Sigmoid colon (tissue), 7 donors: Measurements from ENCODE around the gene DCX. TPM values are rescaled to one million over a fixed set of nuclear protein-coding genes. Genes with fewer than 3 reads are reported as not detected.
A peak's percentile ranks its signal among the peaks of the same experiment; 100 is the strongest.

ENCODE experiments used
- DNase-seq: peaks from one replicate; pipeline ENCODE4 v3.0.0-alpha.2; 2019
- H3K27ac ChIP-seq, 4 donors: fragments of 200-600 bp; sonication (generic); one replicate each; pipeline ENCODE4 v1.5.1; 2016 to 2019; ENCODE audit warnings: mild to moderate bottlenecking in 1 of 4
- H3K27me3 ChIP-seq, 3 donors: fragments of 200-600 bp; sonication (generic); one replicate each; pipeline ENCODE4 v1.5.1; 2019; ENCODE audit warnings: mild to moderate bottlenecking in 1 of 3
- H3K36me3 ChIP-seq, 4 donors: fragments of 200-600 bp; sonication (generic); one replicate each; pipeline ENCODE4 v1.5.1; 2016 to 2019
- H3K4me1 ChIP-seq, 4 donors: fragments of 200-600 bp; sonication (generic); one replicate each; pipeline ENCODE4 v1.5.1; 2017 to 2019
- H3K4me3 ChIP-seq, 4 donors: fragments of 200-600 bp; sonication (generic); one replicate each; pipeline ENCODE4 v1.5.1; 2017 to 2019; ENCODE audit warnings: mild to moderate bottlenecking in 2 of 4, moderate library complexity in 1 of 4
- H3K9me3 ChIP-seq, 4 donors: fragments of 200-600 bp in 3 of 4; sonication (generic) in 3 of 4; one replicate each; pipeline versions ENCODE4 v1.5.1 to v1.6.1; 2013 to 2019
- CTCF ChIP-seq, 4 experiments: fragments of 450-650 bp in 3 of 4; fragments of 200-600 bp in 1 of 4; IDR thresholded peaks; one replicate each; pipeline ENCODE4 v1.5.1; 2016 to 2019; ENCODE audit warnings: antibody characterized with exemption in 4 of 4, mild to moderate bottlenecking in 3 of 4, moderate library complexity in 2 of 4
- EP300 ChIP-seq, 4 donors: sonication (generic); formaldehyde crosslinking; IDR thresholded peaks; one replicate each; pipeline ENCODE4 v1.6.1; 2017; ENCODE audit warnings: antibody characterized with exemption in 4 of 4
- POLR2A ChIP-seq, 2 donors: fragments of 450-650 bp; IDR thresholded peaks; one replicate each; pipeline ENCODE4 v1.6.1; 2016; ENCODE audit warnings: antibody characterized with exemption in 2 of 2, mild to moderate bottlenecking in 2 of 2, moderate library complexity in 2 of 2
- POLR2AphosphoS5 ChIP-seq, 4 donors: sonication (generic); formaldehyde crosslinking; IDR thresholded peaks; one replicate each; pipeline ENCODE4 v1.6.1; 2017; ENCODE audit warnings: antibody characterized with exemption in 4 of 4
- WGBS, 2 donors: extraction: QIAGEN DNeasy Blood & Tissue Kit; methylation state at CpG; one replicate each; pipeline ENCODE4 v1.1.7; 2013; 5-methylcytosine and 5-hydroxymethylcytosine counted together
- intact Hi-C: fragments of 100-400 bp; cut with DNase I; formaldehyde crosslinking; loops from one replicate; pipeline ENCODE4 v1.15.1; 2023
- polyA plus RNA-seq, 3 donors: library from polyadenylated mRNA; stranded (reverse); fragments of 200-250 nt; gene quantifications; one replicate each; pipeline ENCODE4 v1.2.3, GENCODE V29; 2013
- total RNA-seq, 4 donors: library from RNA; depleted of rRNA; stranded (reverse); fragments of >200 nt; gene quantifications; one replicate each; pipeline ENCODE4 v1.1.0, GENCODE V29; 2016
- donor health status: healthy with polysubstance abuse.
- donor health status: Bipolar disorder and iron deficiency.
- donor health status: healthy.

The DCX gene
- total and polyA plus RNA-seq, 7 donors: under 0.01 to 1.4 (median 0.15) TPM; not detected in 1

- Histone ChIP-seq H3K36me3 (no peaks in the 10 kb centered on the region), H3K4me1 (peaks cover 0 to 8% (median 0%) of the 10 kb centered on the region in 4 donors), H3K4me3 (no peak overlapping the region), H3K9me3 (no peaks in the 10 kb centered on the region), H3K27me3 (no peaks in the 10 kb centered on the region), H3K27ac (no peak overlapping the region)
- WGBS, 2 donors: 55 to 61% methylated on average over 3 of the region's 3 CpGs
- intact Hi-C loops: no loop called here
- peak; percentile 40 to 75 (median 56) for TF ChIP-seq POLR2AphosphoS5 (IDR thresholded peaks at IDR 0.05)
- no peak for TF ChIP-seq EP300 (IDR thresholded peaks at IDR 0.05)
- no peak for TF ChIP-seq POLR2A (IDR thresholded peaks at IDR 0.05)
- TF ChIP-seq CTCF (IDR thresholded peaks at IDR 0.05): no peak
- DNase-seq: no peak
Measured at GRCh38 chrX:111387470-111388070, 24.4 kb downstream of the DCX start.

GRCh38 chrX:111386615-111387233, 25.3 kb downstream of the DCX start:
- no peaks in the 10 kb centered on the region for H3K36me3 ChIP-seq
- DNase-seq: no peak
- TF ChIP-seq POLR2AphosphoS5 (IDR thresholded peaks at IDR 0.05): no peak
- no peaks in the 10 kb centered on the region for H3K9me3 ChIP-seq
- intact Hi-C loops: no loop called here
- H3K27me3 ChIP-seq: no peaks in the 10 kb centered on the region
- H3K27ac ChIP-seq: no peak overlapping the region
- WGBS, 2 donors: 87 to 90% methylated on average over 5 of the region's 5 CpGs
- H3K4me3 ChIP-seq: no peak overlapping the region
- H3K4me1 ChIP-seq: peaks cover 0 to 8% (median 0%) of the 10 kb centered on the region in 4 donors

GRCh38 chrX:111386077-111386476, 25.9 kb downstream of the DCX start:
- Histone ChIP-seq H3K4me1 (peaks cover 0 to 8% (median 0%) of the 10 kb centered on the region in 4 donors), H3K36me3 (no peaks in the 10 kb centered on the region), H3K9me3 (no peaks in the 10 kb centered on the region), H3K27me3 (no peaks in the 10 kb centered on the region), H3K27ac (no peak overlapping the region), H3K4me3 (no peak overlapping the region)
- TF ChIP-seq POLR2AphosphoS5 (IDR thresholded peaks at IDR 0.05): no peak
- no peak for TF ChIP-seq POLR2A (IDR thresholded peaks at IDR 0.05)
- TF ChIP-seq EP300 (IDR thresholded peaks at IDR 0.05): no peak
- no peak for TF ChIP-seq CTCF (IDR thresholded peaks at IDR 0.05)
- intact Hi-C loops: no loop called here
- 82 to 83% methylated on average over 4 of the region's 4 CpGs for WGBS, 2 donors
- no peak for DNase-seq

GRCh38 chrX:111382277-111382676, 29.7 kb downstream of the DCX start:
- TF ChIP-seq CTCF (IDR thresholded peaks at IDR 0.05) (no peak), POLR2A (IDR thresholded peaks at IDR 0.05) (no peak), POLR2AphosphoS5 (IDR thresholded peaks at IDR 0.05) (no peak), EP300 (IDR thresholded peaks at IDR 0.05) (no peak)
- Histone ChIP-seq H3K27me3 (no peaks in the 10 kb centered on the region), H3K4me1 (no peaks in the 10 kb centered on the region), H3K27ac (no peak overlapping the region), H3K36me3 (no peaks in the 10 kb centered on the region), H3K4me3 (no peak overlapping the region), H3K9me3 (no peaks in the 10 kb centered on the region)
- no peak for DNase-seq
- intact Hi-C loops: no loop called here

- intact Hi-C loops: no loop called here
- no peaks in the 10 kb centered on the region for H3K9me3 ChIP-seq
- no peaks in the 10 kb centered on the region for H3K4me1 ChIP-seq
- TF ChIP-seq POLR2A (IDR thresholded peaks at IDR 0.05) (no peak), EP300 (IDR thresholded peaks at IDR 0.05) (no peak), CTCF (IDR thresholded peaks at IDR 0.05) (no peak)
- no peaks in the 10 kb centered on the region for H3K36me3 ChIP-seq
- no peak overlapping the region for H3K27ac ChIP-seq
- WGBS, 2 donors: 14 to 37% methylated on average over 6 of the region's 6 CpGs
- DNase-seq: no peak
- H3K4me3 ChIP-seq: no peak overlapping the region
- H3K27me3 ChIP-seq: no peaks in the 10 kb centered on the region
Measured at GRCh38 chrX:111376897-111377578, 35.0 kb downstream of the DCX start.
